ENCODE results near the gene FAM50A.

Gene FAM50A

DNA sequence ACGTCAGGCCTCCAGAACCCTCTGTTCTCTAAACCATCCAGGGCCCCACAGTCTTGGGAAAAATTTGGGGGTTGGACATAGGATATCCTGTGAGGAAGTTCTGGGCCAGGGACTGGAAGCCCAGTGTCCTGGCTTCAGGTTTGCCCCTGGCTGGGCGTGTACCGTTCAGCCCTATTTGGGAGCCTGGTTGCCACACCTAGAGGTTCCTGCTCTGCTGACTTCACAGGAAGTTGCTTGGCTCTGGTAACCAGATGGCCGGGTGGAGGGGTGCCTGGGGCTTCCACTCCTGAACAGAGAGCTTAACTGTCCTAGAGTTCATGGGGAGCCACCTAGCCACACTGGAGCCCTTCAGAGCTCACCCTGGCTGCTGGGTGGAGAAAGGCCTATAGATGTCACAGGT lies 31.5 kb upstream of the FAM50A start:
- no peaks in the 10 kb centered on the region for H3K36me3 ChIP-seq (ENCODE audit: control insufficient read depth, insufficient read depth, low read length)
- no peaks in the 10 kb centered on the region for H3K9me3 ChIP-seq (ENCODE audit: control insufficient read depth, low read length)
- no peaks in the 10 kb centered on the region for H3K27me3 ChIP-seq (ENCODE audit: control insufficient read depth, insufficient read depth, low read length, poor library complexity, severe bottlenecking)
- peak overlapping the region; percentile 58 for H3K4me3 ChIP-seq (ENCODE audit: insufficient read depth, low read depth, low read length)
- 69 to 71% methylated on average over 4 of the region's 4 CpGs for WGBS, 2 experiments
- no peak overlapping the region for H3K27ac ChIP-seq (ENCODE audit: insufficient read depth, low read depth, low read length, poor library complexity, severe bottlenecking)
- H3K4me1 ChIP-seq (ENCODE audit: control insufficient read depth, insufficient read depth, low read length) = peaks cover 4% of the 10 kb centered on the region

DNA sequence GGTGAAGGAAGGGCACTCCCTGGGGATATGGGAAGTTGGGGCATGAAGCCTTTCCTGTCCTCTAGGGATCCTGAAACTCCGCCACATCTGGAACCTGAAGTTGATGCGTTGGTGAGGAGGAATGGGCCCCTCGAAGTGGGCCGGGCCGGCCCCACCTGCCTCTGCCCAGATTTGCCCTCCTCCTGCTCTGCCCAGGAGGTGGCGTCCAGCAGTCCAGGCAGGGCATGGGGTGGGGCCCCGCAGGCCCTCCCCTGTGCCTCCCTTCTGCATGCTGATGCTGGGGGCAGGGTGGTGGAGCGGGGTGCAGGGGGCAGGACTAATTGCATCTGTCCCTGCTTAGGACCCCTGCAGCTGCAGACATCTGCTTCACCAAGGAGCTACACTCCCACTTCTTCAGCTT lies 30.8 kb upstream of the FAM50A start:
- WGBS, 2 experiments = 90 to 95% methylated on average over 8 of the region's 8 CpGs
- no peak overlapping the region for H3K27ac ChIP-seq (ENCODE audit: insufficient read depth, low read depth, low read length, poor library complexity, severe bottlenecking)
- H3K4me3 ChIP-seq (ENCODE audit: insufficient read depth, low read depth, low read length) = no peak overlapping the region
- no peaks in the 10 kb centered on the region for H3K36me3 ChIP-seq (ENCODE audit: control insufficient read depth, insufficient read depth, low read length)
- no peaks in the 10 kb centered on the region for H3K27me3 ChIP-seq (ENCODE audit: control insufficient read depth, insufficient read depth, low read length, poor library complexity, severe bottlenecking)
- H3K4me1 ChIP-seq (ENCODE audit: control insufficient read depth, insufficient read depth, low read length) = peaks cover 4% of the 10 kb centered on the region
- no peaks in the 10 kb centered on the region for H3K9me3 ChIP-seq (ENCODE audit: control insufficient read depth, low read length)

DNA sequence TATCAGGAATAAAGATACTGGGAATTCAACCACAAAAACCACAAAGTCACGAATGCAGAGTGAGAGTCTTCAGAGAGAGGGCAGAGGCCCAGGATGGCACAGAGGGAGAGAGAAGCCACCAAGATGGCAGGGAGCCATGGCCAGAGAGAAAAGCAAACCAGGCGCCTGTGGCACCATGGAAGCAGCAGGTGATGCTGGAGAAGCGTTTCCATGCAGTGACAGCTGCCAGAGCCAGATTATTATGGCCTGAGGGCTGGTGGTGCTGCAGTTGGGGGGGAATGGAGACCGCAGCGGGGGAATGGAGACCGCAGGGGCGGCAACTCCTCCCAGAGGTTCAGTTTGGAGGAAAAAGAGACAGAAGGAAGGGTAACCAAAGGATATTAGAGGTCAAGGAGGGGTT lies 26.8 kb upstream of the FAM50A start:
- Histone ChIP-seq H3K4me3 (ENCODE audit: insufficient read depth, low read depth, low read length) (no peak overlapping the region), H3K27ac (ENCODE audit: insufficient read depth, low read depth, low read length, poor library complexity, severe bottlenecking) (no peak overlapping the region), H3K27me3 (ENCODE audit: control insufficient read depth, insufficient read depth, low read length, poor library complexity, severe bottlenecking) (no peaks in the 10 kb centered on the region), H3K9me3 (ENCODE audit: control insufficient read depth, low read length) (no peaks in the 10 kb centered on the region), H3K4me1 (ENCODE audit: control insufficient read depth, insufficient read depth, low read length) (peaks cover 4% of the 10 kb centered on the region), H3K36me3 (ENCODE audit: control insufficient read depth, insufficient read depth, low read length) (no peaks in the 10 kb centered on the region)
- 90 to 91% methylated on average over 7 of the region's 7 CpGs for WGBS, 2 experiments

DNA sequence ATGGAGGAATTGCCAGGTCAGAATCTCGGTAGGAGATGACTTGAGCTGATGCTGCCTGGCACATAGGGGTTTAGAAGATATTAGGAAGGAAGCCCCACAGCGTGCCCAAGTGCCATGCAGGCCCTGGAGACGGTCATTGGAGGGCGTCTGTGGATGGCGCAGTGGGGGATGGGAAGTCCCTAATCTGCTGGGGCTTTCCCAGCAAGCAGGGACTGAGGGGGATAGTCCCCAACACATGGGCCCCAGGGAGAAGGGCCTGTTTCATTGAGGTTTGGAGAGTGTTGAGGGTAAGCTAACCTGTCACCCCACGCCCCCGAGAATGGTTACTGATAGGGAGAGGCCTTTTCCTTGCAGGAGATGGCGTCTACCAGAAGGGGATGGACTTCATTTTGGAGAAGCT lies 24.8 kb upstream of the FAM50A start:
- Histone ChIP-seq H3K4me3 (ENCODE audit: insufficient read depth, low read depth, low read length) (no peak overlapping the region), H3K4me1 (ENCODE audit: control insufficient read depth, insufficient read depth, low read length) (no peaks in the 10 kb centered on the region), H3K27me3 (ENCODE audit: control insufficient read depth, insufficient read depth, low read length, poor library complexity, severe bottlenecking) (no peaks in the 10 kb centered on the region), H3K27ac (ENCODE audit: insufficient read depth, low read depth, low read length, poor library complexity, severe bottlenecking) (no peak overlapping the region), H3K9me3 (ENCODE audit: control insufficient read depth, low read length) (no peaks in the 10 kb centered on the region), H3K36me3 (ENCODE audit: control insufficient read depth, insufficient read depth, low read length) (no peaks in the 10 kb centered on the region)
- 93 to 95% methylated on average over 8 of the region's 8 CpGs for WGBS, 2 experiments

DNA sequence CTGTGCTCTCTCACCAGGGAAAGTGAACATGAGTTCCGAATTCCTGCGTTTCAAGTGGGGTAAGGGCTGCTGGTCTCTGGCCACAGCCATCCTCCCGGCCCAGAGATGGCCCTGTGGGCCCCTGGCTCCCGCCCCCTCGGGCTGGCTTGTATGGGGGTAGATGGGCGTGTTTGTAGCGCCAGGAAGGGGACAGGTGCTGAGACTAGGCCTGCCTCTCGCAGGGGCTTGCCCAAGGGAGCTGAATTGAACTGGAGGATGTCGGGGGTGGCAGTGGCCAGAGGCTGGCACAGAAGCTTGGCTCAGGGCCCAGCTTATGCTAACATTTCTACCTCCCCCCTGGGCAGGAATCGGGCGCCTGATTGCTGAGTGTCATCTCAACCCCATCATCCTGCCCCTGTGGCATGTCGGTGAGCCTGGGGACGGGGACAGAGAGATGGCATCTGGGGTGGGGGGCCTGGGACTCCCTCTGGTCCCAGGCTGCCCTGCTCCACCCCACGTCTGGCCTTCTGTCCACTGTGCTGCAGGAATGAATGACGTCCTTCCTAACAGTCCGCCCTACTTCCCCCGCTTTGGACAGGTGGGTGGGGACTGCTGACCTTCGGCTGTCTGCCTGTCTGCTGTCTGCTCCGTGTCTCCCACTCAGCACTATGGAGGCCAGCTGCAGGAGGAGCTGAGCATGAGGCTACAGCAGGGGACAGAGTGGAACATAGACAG lies 24.1 kb upstream of the FAM50A start:
- H3K27me3 ChIP-seq (ENCODE audit: control insufficient read depth, insufficient read depth, low read length, poor library complexity, severe bottlenecking) = no peaks in the 10 kb centered on the region
- no peak overlapping the region for H3K27ac ChIP-seq (ENCODE audit: insufficient read depth, low read depth, low read length, poor library complexity, severe bottlenecking)
- 94 to 95% methylated on average over 19 of the region's 19 CpGs for WGBS, 2 experiments
- H3K4me1 ChIP-seq (ENCODE audit: control insufficient read depth, insufficient read depth, low read length) = no peaks in the 10 kb centered on the region
- H3K4me3 ChIP-seq (ENCODE audit: insufficient read depth, low read depth, low read length) = no peak overlapping the region
- no peaks in the 10 kb centered on the region for H3K9me3 ChIP-seq (ENCODE audit: control insufficient read depth, low read length)
- H3K36me3 ChIP-seq (ENCODE audit: control insufficient read depth, insufficient read depth, low read length) = no peaks in the 10 kb centered on the region

DNA sequence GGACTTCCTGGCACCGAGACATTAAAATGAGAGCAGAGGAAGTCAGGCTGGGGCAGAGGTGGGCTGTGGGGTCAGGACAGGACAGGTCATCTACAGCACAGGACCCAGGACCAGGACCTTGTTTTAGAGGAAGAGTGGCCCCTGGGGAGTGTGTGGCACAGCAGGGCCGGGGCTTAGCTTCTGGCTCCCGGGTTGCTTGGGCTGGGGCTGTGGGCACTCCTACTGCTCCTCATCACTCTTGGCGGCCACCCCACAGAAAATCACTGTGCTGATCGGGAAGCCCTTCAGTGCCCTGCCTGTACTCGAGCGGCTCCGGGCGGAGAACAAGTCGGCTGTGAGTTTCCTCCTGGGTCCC lies 23.6 kb upstream of the FAM50A start:
- H3K27me3 ChIP-seq (ENCODE audit: control insufficient read depth, insufficient read depth, low read length, poor library complexity, severe bottlenecking) = no peaks in the 10 kb centered on the region
- no peaks in the 10 kb centered on the region for H3K9me3 ChIP-seq (ENCODE audit: control insufficient read depth, low read length)
- no peak overlapping the region for H3K27ac ChIP-seq (ENCODE audit: insufficient read depth, low read depth, low read length, poor library complexity, severe bottlenecking)
- 96% methylated on average over 10 of the region's 10 CpGs for whole genome bisulfite sequencing, 2 experiments
- H3K4me3 ChIP-seq (ENCODE audit: insufficient read depth, low read depth, low read length) = no peak overlapping the region
- no peaks in the 10 kb centered on the region for H3K4me1 ChIP-seq (ENCODE audit: control insufficient read depth, insufficient read depth, low read length)
- H3K36me3 ChIP-seq (ENCODE audit: control insufficient read depth, insufficient read depth, low read length) = no peaks in the 10 kb centered on the region

DNA sequence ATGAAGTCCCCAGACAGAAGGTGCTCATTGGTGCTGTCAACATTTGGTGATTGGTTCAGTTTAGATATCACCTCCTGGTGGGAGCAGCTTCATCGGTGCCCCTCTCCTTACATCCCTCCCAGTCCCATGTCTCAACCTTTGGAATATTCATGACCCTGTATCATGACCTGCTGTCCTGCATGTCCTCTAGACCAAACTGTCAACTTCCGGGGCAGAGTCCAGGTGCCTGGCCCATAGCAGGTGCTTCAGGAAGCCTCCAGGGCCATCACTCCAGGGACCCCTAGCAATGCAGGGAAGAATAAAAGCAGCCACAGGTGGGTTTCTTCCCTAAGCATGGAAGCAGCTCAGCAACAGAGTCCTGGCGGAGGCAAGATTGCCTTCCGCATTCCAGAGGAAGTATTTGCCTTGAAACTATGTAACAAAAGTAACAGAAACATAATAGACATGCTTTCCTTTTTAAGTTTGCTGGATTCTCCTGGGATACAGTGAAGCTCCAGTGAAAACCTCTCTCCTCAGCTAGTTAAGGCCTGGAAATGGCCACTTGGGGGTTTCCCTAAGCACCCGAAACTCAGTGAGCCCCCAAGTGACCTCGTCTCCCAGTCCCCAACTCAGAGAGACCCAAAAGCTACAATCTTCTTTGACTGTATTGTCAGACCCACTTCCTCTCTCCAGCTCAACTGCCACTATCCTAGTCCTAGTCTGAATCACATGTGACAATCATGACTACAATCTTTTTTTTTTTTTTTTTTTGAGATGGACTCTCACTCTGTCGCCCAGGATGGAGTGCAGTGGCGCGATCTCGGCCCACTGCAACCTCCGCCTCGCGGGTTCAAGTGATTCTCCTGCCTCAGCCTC lies 16.8 kb upstream of the FAM50A start:
- no peaks in the 10 kb centered on the region for H3K27me3 ChIP-seq (ENCODE audit: control insufficient read depth, insufficient read depth, low read length, poor library complexity, severe bottlenecking)
- H3K36me3 ChIP-seq (ENCODE audit: control insufficient read depth, insufficient read depth, low read length) = no peaks in the 10 kb centered on the region
- H3K9me3 ChIP-seq (ENCODE audit: control insufficient read depth, low read length) = no peaks in the 10 kb centered on the region
- no peak overlapping the region for H3K27ac ChIP-seq (ENCODE audit: insufficient read depth, low read depth, low read length, poor library complexity, severe bottlenecking)
- H3K4me3 ChIP-seq (ENCODE audit: insufficient read depth, low read depth, low read length) = no peak overlapping the region
- no peaks in the 10 kb centered on the region for H3K4me1 ChIP-seq (ENCODE audit: control insufficient read depth, insufficient read depth, low read length)
- WGBS, 2 experiments = 91 to 97% methylated on average over 12 to 13 of the region's 13 CpGs

DNA sequence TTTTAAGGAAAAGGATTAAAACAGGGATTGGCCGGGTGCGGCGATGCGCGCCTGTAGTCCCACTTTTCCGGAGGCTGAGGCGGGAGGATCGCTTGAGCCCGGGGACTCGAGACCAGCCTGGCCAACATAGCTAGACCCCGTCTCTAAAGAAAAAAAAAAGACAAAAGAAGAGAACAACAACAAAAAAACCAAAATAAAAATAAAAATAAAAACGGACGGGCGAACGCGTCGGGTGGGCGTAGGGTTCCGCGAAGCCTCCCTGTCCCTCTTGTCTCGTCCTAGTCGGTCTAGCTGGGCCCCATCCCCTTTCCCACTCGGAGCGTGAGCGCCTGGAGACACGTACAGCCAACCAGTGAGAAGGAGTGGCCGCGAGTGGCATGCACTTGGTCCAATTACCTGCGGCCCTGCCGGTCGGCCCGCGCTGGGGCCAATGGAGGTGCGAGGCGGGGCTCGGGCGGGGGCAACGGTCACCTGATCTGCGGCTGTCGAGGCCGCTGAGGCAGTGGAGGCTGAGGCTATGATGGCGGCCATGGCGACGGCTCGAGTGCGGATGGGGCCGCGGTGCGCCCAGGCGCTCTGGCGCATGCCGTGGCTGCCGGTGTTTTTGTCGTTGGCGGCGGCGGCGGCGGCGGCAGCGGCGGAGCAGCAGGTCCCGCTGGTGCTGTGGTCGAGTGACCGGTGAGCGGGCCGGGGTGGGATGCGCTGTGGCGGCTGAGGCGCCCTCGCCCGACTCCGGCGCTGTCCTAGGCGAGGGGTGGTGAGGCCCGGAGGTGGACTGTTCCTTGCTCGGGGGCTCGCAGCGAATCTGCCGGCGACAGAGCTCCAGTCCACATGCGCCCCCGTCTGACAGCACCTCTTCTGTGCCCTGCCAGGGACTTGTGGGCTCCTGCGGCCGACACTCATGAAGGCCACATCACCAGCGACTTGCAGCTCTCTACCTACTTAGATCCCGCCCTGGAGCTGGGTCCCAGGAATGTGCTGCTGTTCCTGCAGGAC lies 15.5 kb upstream of the FAM50A start, which contains the start of gene ATP6AP1:
Gene ATP6AP1, plus strand, starts transcription at position 502 of the 996 bp plus-strand sequence. Its CDS starts 16 bp downstream, at position 518.
- 12% methylated on average over 86 to 87 of the region's 87 CpGs for WGBS, 2 experiments
- Histone ChIP-seq H3K9me3 (ENCODE audit: control insufficient read depth, low read length) (no peaks in the 10 kb centered on the region), H3K4me1 (ENCODE audit: control insufficient read depth, insufficient read depth, low read length) (no peaks in the 10 kb centered on the region), H3K4me3 (ENCODE audit: insufficient read depth, low read depth, low read length) (peak within 1 kb of the TSS; percentile 70), H3K36me3 (ENCODE audit: control insufficient read depth, insufficient read depth, low read length) (no peaks in the 10 kb centered on the region), H3K27me3 (ENCODE audit: control insufficient read depth, insufficient read depth, low read length, poor library complexity, severe bottlenecking) (no peaks in the 10 kb centered on the region), H3K27ac (ENCODE audit: insufficient read depth, low read depth, low read length, poor library complexity, severe bottlenecking) (no peak within 1 kb of the TSS)

DNA sequence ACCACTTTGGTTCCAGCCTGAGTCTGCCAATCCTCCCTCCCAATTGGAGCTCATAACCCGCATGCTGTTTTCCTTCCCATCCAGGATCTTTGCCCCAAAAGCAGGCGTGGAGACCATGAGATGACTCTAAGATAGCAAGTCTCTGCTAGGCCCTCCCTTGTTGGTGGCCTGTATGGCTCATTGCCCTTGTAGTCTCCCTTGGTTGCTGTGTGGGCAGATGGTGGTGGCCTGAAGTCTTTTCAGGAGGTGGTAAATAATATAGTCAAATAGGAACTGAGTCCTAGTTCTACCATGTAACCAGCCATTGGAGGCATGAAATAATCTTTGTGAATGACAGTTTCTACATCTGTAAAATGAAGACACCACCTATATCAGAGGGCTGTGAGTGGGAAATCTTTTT lies 14.2 kb upstream of the FAM50A start:
- Histone ChIP-seq H3K27ac (ENCODE audit: insufficient read depth, low read depth, low read length, poor library complexity, severe bottlenecking) (no peak overlapping the region), H3K4me3 (ENCODE audit: insufficient read depth, low read depth, low read length) (no peak overlapping the region), H3K36me3 (ENCODE audit: control insufficient read depth, insufficient read depth, low read length) (no peaks in the 10 kb centered on the region), H3K9me3 (ENCODE audit: control insufficient read depth, low read length) (no peaks in the 10 kb centered on the region), H3K27me3 (ENCODE audit: control insufficient read depth, insufficient read depth, low read length, poor library complexity, severe bottlenecking) (no peaks in the 10 kb centered on the region), H3K4me1 (ENCODE audit: control insufficient read depth, insufficient read depth, low read length) (no peaks in the 10 kb centered on the region)
- WGBS, 2 experiments = 90 to 92% methylated on average over 2 of the region's 2 CpGs

Measured in ectodermal cell (in vitro differentiated cells).